ENCODE measurements around the gene WDPCP. TPM values are rescaled to one million over a fixed set of nuclear protein-coding genes. Genes with fewer than 3 reads are reported as not detected.
"Not testable (repeated sequence)": the region's sequence is repeated elsewhere in the genome, so short reads cannot be mapped to it uniquely, and the experiment has no call there.

Gene WDPCP
- total RNA-seq, 1 donor from 2014 or later: 5.2 TPM

GRCh38 chr2:63320669-63321068 lies 267.6 kb downstream of the WDPCP start:
- intact Hi-C loops (cut with DNase I): no loop called here

DNA sequence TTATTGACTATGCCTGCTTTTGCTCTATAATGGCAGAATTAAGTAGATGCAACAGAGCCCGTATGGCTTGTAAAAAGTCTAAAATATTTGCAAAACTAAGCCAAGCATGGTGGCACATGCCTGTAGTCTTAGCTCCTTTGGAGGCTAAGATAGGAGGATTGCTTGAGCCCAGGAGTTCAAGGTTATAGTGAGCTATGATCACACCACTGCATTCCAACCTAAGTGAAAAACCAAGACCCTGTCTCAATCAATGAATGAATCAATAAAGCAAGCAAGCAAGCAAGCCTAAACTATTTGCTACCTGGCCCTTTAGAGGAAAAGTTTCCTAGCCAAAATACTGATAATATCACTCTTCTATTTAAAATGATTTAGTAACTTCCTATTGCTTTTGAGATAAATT lies 277.7 kb downstream of the WDPCP start:
- no peak for TF ChIP-seq CTCF (IDR thresholded peaks at IDR 0.05)
- intact Hi-C loops (cut with DNase I): no loop called here
- Histone ChIP-seq H3K9me3 (peaks cover 0 to 22% of the 10 kb centered on the region in 2 donors), H3K4me3 (no peak overlapping the region), H3K27ac (no peak overlapping the region), H3K4me1 (no peaks in the 10 kb centered on the region), H3K36me3 (peaks cover 2 to 10% of the 10 kb centered on the region in 2 donors), H3K27me3 (no peaks in the 10 kb centered on the region)
- DNase-seq (ENCODE audit: low spot score in 2 of 2): no peak

More at GRCh38 chr2:63320669-63321068, 267.6 kb downstream of the WDPCP start:
- H3K27me3 ChIP-seq: no peaks in the 10 kb centered on the region
- TF ChIP-seq CTCF (IDR thresholded peaks at IDR 0.05): no peak
- no peak overlapping the region for H3K4me3 ChIP-seq
- H3K4me1 ChIP-seq: no peaks in the 10 kb centered on the region
- H3K27ac ChIP-seq: no peak overlapping the region
- peaks cover 0 to 16% of the 10 kb centered on the region in 2 donors for H3K9me3 ChIP-seq
- H3K36me3 ChIP-seq: no peaks in the 10 kb centered on the region
- DNase-seq (ENCODE audit: low spot score in 2 of 2): no peak

DNA sequence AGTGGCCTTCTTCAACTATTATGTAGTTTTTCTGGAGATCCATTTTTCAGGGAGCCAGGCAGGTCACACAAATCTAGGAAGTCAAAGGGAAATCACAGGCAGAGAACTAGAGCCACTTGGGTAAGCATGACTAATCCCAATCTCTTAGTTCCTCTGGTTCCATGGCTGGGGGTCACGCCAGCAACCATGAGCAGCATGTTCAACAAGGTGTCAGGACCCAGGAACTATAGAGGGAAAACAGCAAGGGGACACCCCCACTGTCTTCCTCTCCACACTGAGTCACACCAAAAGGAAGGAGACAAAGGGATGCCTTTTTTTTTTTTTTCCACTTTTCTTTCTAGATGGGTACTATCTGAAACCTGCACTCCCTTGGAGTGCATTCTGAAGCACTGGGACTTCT lies 286.8 kb downstream of the WDPCP start:
- no peaks in the 10 kb centered on the region for H3K36me3 ChIP-seq
- no peaks in the 10 kb centered on the region for H3K27me3 ChIP-seq
- peaks cover 20 to 64% of the 10 kb centered on the region in 2 donors for H3K9me3 ChIP-seq
- H3K27ac ChIP-seq: no peak overlapping the region
- TF ChIP-seq CTCF (IDR thresholded peaks at IDR 0.05): no peak
- no peak for DNase-seq (ENCODE audit: low spot score in 2 of 2)
- no peak overlapping the region for H3K4me3 ChIP-seq
- H3K4me1 ChIP-seq: no peaks in the 10 kb centered on the region
- intact Hi-C loops (cut with DNase I): no loop called here

DNA sequence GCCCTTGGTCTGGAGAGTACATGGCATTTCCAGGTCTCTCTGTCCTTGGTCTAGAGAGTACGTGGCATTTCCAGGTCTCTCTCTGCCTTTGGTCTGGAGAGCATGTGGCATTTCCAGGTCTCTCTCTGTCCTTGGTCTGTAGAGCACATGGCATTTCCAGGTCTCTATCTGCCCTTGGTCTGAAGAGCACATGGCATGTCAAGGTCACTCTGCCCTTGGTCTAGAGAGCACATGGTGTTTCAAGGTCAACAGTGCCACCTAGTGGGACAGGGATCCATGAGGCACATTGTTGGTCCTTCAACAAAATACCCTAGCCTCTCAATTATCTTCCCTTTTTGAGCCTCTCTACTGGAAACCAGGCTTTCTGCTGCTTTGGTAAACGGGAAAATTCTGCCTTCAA lies 287.4 kb downstream of the WDPCP start:
- no peak for TF ChIP-seq CTCF (IDR thresholded peaks at IDR 0.05)
- no peak for DNase-seq (ENCODE audit: low spot score in 2 of 2)

DNA sequence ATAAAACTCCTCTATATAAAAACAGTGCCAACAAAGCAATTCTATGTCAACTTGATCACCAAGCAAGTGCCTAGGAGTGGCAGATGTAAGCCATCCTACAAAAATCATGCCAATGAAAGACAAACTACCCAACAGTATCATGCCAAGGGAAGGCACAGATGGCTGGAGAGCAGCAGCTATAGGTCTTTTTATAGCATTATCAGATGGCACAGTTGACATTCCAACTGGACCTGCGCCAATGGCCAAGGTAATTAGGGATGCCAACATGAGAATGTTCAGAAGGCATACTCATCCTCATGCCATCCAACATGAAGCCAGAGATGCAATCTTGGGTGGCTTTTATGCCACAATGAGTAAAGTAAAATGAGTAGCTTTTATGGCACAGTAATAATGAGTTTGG lies 300.3 kb downstream of the WDPCP start:
- TF ChIP-seq CTCF (IDR thresholded peaks at IDR 0.05): no peak
- no peaks in the 10 kb centered on the region for H3K27me3 ChIP-seq
- H3K4me3 ChIP-seq: no peak overlapping the region
- no peak overlapping the region for H3K27ac ChIP-seq
- DNase-seq (ENCODE audit: low spot score in 2 of 2): no peak
- H3K4me1 ChIP-seq: no peaks in the 10 kb centered on the region
- intact Hi-C loops (cut with DNase I): no loop called here
- no peaks in the 10 kb centered on the region for H3K36me3 ChIP-seq
- peaks cover 0 to 40% of the 10 kb centered on the region in 2 donors for H3K9me3 ChIP-seq

More for the DNA sequence above, 287.4 kb downstream of the WDPCP start:
- H3K27me3 ChIP-seq: no peaks in the 10 kb centered on the region
- no peak overlapping the region for H3K27ac ChIP-seq
- H3K9me3 ChIP-seq: peaks cover 20 to 70% of the 10 kb centered on the region in 2 donors
- H3K4me3 ChIP-seq: no peak overlapping the region
- H3K4me1 ChIP-seq: no peaks in the 10 kb centered on the region
- intact Hi-C loops (cut with DNase I): no loop called here
- H3K36me3 ChIP-seq: no peaks in the 10 kb centered on the region

DNA sequence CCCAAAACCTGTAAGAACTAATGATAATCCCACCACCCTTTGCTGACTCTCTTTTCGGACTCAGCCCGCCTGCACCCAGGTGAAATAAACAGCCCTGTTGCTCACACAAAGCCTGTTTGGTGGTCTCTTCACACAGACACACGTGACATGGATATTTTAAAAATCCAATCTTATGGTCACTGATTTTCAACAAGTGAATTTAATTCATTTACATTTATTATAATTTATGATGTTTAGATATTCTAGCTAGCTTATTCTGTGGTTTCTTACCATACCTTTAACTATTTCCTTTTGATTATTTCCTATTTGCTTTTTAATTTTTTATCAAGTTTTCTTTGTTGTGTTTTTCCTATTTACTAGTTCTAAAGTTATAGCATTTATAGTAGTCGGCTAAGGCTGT lies 301.8 kb downstream of the WDPCP start:
- H3K27me3 ChIP-seq; H3K27ac ChIP-seq; intact Hi-C loops (cut with DNase I); H3K4me3 ChIP-seq; H3K4me1 ChIP-seq; DNase-seq (ENCODE audit: low spot score in 2 of 2); H3K36me3 ChIP-seq: not testable (repeated sequence)
- H3K9me3 ChIP-seq: peaks cover 8 to 43% of the 10 kb centered on the region in 2 donors
